H4 (cell line): ENCODE measurements around the gene TMEM30B. TPM values are rescaled to one million over a fixed set of nuclear protein-coding genes. Genes with fewer than 3 reads are reported as not detected.
"Not testable (repeated sequence)": the region's sequence is repeated elsewhere in the genome, so short reads cannot be mapped to it uniquely, and the experiment has no call there.

ENCODE experiments used
- DNase-seq: peaks from one replicate; pipeline ENCODE4 v3.0.0-alpha.2; 2015; ENCODE audit warnings: low spot score
- total RNA-seq: library from RNA; depleted of rRNA; stranded (reverse); fragments of >200 nt; shearing (Covaris generic); gene quantifications from 2 replicates; pipeline ENCODE4 v1.2.3, GENCODE V29; 2014; rRNA removed

TMEM30B gene, protein sequence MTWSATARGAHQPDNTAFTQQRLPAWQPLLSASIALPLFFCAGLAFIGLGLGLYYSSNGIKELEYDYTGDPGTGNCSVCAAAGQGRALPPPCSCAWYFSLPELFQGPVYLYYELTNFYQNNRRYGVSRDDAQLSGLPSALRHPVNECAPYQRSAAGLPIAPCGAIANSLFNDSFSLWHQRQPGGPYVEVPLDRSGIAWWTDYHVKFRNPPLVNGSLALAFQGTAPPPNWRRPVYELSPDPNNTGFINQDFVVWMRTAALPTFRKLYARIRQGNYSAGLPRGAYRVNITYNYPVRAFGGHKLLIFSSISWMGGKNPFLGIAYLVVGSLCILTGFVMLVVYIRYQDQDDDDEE
- total RNA-seq, result not detected in 2 replicates

DNA sequence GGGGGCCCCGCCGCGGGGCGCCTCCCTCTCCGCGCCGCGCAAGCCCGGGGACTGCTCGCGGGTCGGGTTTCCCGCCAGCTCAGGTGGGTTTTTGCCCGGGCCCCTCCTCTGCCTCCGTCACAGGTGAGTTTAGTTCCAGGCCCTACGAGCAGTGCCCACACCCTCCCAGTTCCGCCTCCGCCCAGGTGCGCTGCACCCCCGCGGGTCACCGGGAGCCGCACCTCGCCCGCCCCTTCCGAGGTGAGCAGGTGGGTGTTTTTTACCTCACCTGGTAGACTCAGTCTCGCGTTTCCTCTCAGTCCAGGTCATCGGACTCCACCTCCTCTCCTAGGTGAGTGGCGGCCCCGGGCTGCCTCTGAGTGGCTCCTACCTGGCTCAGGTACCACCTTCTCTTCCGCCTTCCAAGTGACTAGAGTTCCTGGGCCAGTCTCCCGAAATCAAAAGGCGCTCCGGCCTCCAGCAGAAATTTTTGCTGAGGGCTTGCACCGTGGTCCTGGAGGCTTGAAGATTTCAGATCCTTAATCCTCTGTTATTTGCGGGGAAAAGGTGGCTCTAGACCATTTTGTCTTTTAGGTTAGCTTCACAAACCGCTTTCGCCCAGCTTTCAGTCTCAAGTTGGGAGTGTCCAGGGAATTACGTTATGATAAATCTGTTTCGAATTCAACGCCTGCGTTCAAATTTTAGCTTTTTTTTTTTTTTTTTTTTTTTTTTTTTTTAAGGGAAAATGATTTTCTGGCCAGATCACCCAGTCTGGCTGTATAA, at the start of gene TMEM30B:
Gene TMEM30B, minus strand, starts transcription at position 153 of the 762 bp plus-strand sequence. CDS start 191 bp downstream, outside the sequence.
- no peak for DNase-seq

- DNase-seq, result no peak
These were observed 49.4 kb upstream of the TMEM30B start for GRCh38 chr14:61330511-61330910.

DNA sequence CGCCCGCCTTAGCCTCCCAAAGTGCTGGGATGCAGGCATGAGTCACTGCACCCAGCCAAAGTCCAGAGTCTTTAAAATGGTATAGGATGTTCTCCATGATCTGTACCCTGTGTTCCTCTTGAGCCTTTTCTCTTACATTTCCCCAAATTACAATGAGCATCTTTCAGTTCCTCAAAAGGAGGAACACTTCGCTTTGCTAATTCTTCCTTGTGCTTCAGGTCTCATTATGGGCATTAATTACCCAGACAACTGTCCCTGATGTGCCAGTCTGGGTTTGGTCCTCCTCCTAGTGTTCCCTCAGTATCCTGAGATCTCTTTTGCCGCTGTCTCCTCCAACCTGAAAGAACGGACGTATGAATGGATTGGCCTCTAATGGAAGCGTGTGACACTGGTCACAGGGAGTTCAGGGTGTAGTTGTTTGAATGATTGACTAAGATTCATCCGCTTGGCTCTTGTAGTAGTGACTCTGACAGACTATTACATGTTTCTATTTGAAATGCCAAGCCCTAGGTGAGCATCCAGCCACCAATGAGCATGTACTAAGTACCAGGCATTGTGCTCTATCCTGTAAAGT, 48.4 kb upstream of the TMEM30B start:
- DNase-seq, result no peak

- DNase-seq, result no peak
These were observed 47.6 kb upstream of the TMEM30B start for GRCh38 chr14:61328626-61329262.

- no peak for DNase-seq
These were observed 45.7 kb upstream of the TMEM30B start for GRCh38 chr14:61326847-61327246.

- no peak for DNase-seq
These were observed 45.0 kb upstream of the TMEM30B start for GRCh38 chr14:61326146-61326545.

DNA sequence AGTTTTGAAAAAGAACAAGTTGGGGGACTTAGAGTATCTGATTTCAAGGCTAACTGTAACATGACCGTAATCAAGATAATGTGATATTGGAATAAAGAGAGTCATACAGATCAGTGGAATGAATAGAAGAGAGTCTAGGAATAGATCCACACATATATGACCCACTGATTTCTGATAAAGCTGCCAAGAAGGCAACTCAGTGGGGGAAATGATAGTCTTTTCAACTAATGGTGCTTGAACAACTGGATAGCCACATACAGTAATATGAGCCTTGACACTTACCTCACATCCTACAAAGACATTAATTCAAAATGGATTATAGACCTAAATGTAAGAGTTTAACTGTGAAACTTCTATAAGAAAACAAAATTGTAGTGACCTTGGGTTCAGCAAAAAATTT, 44.0 kb upstream of the TMEM30B start:
- DNase-seq, result no peak

DNA sequence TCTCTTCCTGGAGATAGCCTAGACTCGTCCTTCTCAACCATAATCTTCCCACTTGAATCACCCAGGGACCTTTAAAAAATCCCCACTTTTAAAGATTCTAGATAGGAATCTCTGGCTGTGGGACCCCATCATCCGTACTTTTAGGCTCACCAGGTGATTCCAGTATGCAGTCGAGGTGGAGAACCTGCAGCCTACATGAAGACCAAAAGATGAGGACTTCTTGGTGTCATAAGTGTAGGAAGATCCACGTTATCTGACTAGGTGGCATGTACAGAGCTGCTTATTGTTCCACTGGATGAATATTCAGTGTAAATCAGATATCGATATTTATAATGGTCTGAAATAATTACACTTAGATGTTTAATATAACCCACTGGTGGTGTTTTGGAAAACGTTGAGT, 42.8 kb upstream of the TMEM30B start:
- DNase-seq, result no peak

DNA sequence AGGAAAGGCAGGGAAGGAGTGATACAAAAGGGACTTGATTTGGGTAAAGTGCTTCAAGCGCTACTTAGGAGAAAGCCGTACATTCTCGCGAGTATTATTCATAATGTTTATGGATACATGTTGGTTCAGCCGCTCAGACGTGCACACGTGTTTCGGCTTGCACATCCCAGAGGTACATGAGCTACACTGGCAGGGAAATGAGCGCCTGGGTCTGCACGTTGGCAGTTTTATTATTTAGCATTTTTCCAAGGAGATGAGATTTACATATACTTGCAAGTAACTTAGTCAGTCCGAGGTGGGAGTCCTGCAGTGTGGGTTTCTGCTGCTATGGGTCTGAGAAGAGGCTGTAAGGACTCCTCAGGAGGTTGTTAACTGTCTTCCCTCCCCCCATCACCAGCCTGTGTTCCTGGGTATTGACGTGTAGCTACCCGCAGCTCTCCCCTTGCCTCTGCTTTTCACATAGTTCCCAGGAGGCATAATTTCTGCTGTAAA, 41.7 kb upstream of the TMEM30B start:
- DNase-seq, result no peak

DNA sequence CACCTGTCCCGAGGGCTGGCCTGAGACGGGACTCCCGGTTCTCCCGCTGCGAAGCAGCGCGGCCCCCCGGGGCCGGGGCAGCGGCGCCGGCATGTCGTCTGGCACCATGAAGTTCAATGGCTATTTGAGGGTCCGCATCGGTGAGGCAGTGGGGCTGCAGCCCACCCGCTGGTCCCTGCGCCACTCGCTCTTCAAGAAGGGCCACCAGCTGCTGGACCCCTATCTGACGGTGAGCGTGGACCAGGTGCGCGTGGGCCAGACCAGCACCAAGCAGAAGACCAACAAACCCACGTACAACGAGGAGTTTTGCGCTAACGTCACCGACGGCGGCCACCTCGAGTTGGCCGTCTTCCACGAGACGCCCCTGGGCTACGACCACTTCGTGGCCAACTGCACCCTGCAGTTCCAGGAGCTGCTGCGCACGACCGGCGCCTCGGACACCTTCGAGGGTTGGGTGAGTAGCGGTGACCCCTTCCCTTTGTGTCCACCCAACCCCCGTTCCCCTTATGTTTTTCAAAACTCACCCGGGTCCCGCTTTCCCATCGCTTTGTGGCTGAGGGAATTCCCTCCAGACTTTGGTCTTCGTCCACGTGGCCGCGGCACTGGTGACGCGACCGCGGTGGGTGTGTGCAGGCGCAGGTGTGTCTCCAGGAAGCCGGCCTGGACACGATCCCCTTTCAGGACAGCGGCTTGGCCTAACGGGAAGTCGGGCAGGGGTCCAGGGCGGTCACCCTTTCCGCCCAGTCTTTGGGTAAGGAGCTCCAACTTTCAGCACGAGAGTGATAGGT, 41.1 kb upstream of the TMEM30B start:
- no peak for DNase-seq

- DNase-seq, result peak; percentile 33
These were observed 40.4 kb upstream of the TMEM30B start, which contains the start of gene PRKCH for GRCh38 chr14:61321385-61322010. TSS of gene PRKCH (plus strand) at chr14:61321579. CDS start at chr14:61322102, 523 bp downstream.

DNA sequence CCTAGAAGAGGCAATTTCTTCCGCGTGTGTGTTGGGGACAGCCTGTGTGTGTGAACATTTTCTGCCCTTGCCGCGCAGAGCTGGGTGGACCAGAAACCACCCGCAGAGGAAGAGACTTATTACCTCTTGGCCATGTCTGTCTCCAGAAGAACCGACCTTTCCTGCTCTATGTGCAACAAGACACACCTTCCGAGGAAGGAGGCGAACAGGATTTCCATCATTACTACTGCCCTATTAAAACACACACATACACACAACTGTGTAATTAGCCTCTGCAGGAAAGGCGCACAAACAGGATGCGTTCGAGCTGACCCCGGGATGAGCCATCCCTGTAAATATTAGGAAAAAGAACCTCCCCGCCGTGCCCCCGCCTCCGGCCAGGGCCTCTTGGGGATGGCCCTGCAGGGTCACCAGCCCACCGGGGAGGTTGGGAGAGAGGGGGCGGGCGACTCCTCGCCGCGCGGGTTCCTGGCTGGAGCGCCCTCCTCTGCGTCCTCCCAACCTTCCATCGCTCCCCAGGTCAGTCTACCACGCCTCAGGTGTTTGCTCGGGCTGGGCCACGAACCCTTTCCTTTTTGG, 39.8 kb upstream of the TMEM30B start:
- DNase-seq, result no peak

GRCh38 chr14:61320170-61320569, 39.0 kb upstream of the TMEM30B start:
- DNase-seq, result not testable (repeated sequence)

DNA sequence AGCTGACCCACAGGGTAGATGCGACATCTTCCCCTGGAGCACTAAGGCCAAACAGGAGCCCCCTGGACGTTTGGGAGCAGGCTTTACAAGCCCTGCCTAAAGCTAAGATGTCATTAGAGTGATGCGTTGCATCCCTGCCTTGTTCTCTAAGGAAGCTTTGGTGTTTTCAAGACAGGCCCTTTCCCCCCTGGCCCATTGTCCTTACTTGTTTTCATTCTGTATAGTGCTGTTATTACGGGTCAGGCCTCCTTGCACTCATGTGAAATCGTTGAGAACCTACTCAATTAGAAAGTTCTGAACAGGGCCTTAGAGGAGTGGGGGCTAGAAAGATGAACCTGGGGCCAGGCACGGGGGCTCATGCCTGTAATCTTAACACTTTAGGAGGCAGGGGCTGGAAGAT, 38.6 kb upstream of the TMEM30B start:
- DNase-seq, result no peak

GRCh38 chr14:61319086-61319485, 37.9 kb upstream of the TMEM30B start:
- no peak for DNase-seq

DNA sequence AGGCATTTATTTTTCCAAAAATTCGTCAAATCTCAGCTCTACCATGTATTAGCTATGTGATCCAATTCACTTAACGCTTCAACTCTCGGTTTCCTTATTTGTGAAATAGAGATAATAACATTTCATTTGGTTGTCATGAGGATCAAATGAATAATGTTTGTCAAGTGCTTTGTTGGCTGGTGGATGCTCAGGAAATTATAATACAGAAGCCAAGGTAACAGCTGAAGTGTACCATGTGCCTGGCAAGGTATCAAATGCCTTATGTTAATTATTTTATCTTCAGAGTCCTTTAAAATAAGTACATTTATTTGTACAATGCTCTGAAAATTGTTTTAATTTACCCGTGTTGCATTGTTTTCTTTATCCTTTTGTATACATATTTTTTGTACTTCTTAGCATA, 34.2 kb upstream of the TMEM30B start:
- no peak for DNase-seq

DNA sequence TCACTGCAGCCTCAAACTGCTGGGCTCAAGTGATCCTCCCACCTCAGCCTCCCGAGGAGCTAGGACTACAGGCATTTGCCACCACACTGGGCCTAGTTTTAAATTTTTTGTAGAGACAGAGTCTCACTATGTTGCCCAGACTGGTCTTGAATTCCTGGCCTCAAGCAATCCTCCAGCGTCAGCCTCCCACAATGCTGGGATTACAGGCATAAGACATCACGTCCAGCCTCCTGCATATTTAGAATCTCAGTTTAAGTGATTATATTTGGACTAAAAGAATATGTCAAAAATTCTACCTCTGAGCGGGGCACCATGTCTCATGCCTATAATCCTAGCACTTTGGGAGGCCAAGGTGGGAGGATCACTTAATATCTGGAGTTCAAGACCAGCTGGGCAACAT, 27.6 kb upstream of the TMEM30B start:
- not testable (repeated sequence) for DNase-seq

DNA sequence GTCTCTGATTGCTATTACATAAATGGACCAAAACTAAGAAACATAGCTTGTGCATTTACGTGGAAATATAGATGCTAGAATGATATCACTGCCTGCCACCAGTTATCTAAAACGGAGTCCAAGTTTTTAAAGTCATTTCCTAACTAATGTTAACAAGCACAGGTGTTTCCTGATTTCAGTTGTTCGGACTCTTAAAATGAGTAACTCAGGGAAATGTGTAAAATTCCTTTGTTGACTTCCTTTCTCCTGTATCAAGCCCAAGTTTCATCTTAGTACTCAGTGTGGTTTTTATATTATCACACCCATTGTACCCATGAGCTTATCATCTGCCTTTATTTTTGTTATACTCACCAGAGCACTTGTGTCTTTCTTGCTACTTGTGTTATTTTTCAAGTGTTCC, 27.1 kb upstream of the TMEM30B start:
- no peak for DNase-seq

DNA sequence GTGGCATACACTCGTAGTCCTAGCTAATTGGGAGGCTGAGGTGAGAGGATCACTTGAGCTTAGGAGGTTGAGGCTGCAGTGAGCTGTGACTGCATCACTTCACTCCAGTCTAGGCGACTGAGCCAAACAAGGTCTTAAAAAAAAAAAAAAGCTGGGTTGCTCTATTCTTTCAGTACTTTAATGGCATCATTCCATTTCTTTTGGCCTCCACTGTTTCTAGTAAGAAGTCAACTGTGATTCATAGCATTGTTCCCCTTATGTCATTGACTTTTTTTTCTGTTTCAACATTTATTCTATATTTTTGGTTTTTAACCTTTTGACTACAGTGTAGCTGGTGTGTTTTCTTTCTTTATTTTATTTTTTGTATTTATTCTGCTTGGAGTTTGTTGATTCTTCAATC, 23.6 kb upstream of the TMEM30B start:
- DNase-seq, result no peak

DNA sequence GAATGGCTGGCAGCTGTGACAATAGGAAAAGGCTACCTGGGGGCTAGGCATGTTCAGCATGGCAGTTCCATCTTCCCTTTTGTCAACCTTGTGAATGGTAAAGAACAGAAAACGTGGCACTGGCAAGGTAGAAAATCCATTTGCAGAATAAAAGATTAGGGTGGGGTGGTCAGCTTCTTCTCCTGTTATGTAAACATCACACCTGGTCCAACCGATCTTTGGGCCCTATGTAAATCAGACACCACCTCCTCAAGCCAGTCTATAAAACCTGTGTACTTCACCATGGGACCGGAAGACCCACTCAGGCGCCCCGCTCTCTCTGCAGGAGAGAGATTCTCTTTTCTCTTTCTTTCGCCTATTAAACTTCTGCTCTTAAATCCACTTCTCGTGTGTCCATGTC, 19.6 kb upstream of the TMEM30B start:
- DNase-seq, result no peak
